HL-60/S4 (cell line): Measurements from ENCODE around the gene PARK7.

Source experiments
- in situ Hi-C: fragments of 300-500 bp; cut with MboI; formaldehyde crosslinking; loops from 2 replicates; pipeline ENCODE4 v1.14.3; 2022; ENCODE audit warnings: low sequenced_read_pairs

Gene PARK7

GRCh38 chr1:8006037-8006963 lies 44.8 kb downstream of the PARK7 start:
- in situ Hi-C loops, result no loop called here

- in situ Hi-C loops, result loop anchor here (10.0 kb wide), 2 partner anchors 335 to 345 kb away; no protein-coding TSS in a partner anchor
Measured at GRCh38 chr1:8009043-8010002, 47.8 kb downstream of the PARK7 start.

GRCh38 chr1:8010080-8010664 lies 48.7 kb downstream of the PARK7 start:
- in situ Hi-C loops, result loop anchor here (10.0 kb wide), 2 partner anchors 335 to 345 kb away; no protein-coding TSS in a partner anchor

GRCh38 chr1:8011016-8011415 lies 49.5 kb downstream of the PARK7 start:
- in situ Hi-C loops, result loop anchor here (10.0 kb wide), 2 partner anchors 334 to 346 kb away; no protein-coding TSS in a partner anchor

GRCh38 chr1:8011923-8012858 lies 50.7 kb downstream of the PARK7 start:
- in situ Hi-C loops, result loop anchor here (10.0 kb wide), 2 partner anchors 333 to 347 kb away; no protein-coding TSS in a partner anchor

GRCh38 chr1:8012955-8013354 lies 51.4 kb downstream of the PARK7 start:
- in situ Hi-C loops, result loop anchor here (10.0 kb wide), 2 partner anchors 332 to 348 kb away; no protein-coding TSS in a partner anchor

- in situ Hi-C loops, result loop anchor here (10.0 kb wide), 2 partner anchors 331 to 349 kb away; no protein-coding TSS in a partner anchor
Measured at GRCh38 chr1:8013399-8013798, 51.9 kb downstream of the PARK7 start.

- in situ Hi-C loops, result loop anchor here (10.0 kb wide), 2 partner anchors 331 to 349 kb away; no protein-coding TSS in a partner anchor
Measured at GRCh38 chr1:8013800-8014199, 52.3 kb downstream of the PARK7 start.

- in situ Hi-C loops, result loop anchor here (10.0 kb wide), 2 partner anchors 330 to 350 kb away; no protein-coding TSS in a partner anchor
Measured at GRCh38 chr1:8014381-8014988, 53.0 kb downstream of the PARK7 start.

GRCh38 chr1:8015036-8015808 lies 53.7 kb downstream of the PARK7 start:
- in situ Hi-C loops, result loop anchor here (10.0 kb wide), 2 partner anchors 330 to 350 kb away; no protein-coding TSS in a partner anchor

- in situ Hi-C loops, result loop anchor here (10.0 kb wide), 2 partner anchors 329 to 351 kb away; no protein-coding TSS in a partner anchor
Measured at GRCh38 chr1:8015809-8016165, 54.3 kb downstream of the PARK7 start.

- in situ Hi-C loops, result loop anchor here (10.0 kb wide), 2 partner anchors 328 to 352 kb away; no protein-coding TSS in a partner anchor
Measured at GRCh38 chr1:8016210-8016894, 54.8 kb downstream of the PARK7 start.

GRCh38 chr1:8016895-8017241 lies 55.4 kb downstream of the PARK7 start:
- in situ Hi-C loops, result loop anchor here (10.0 kb wide), 2 partner anchors 328 to 352 kb away; no protein-coding TSS in a partner anchor

- in situ Hi-C loops, result loop anchor here (10.0 kb wide), 2 partner anchors 327 to 353 kb away; no protein-coding TSS in a partner anchor
Measured at GRCh38 chr1:8017495-8018197, 56.1 kb downstream of the PARK7 start.

- in situ Hi-C loops, result loop anchor here (10.0 kb wide), 2 partner anchors 326 to 354 kb away; no protein-coding TSS in a partner anchor
Measured at GRCh38 chr1:8018492-8019228, 57.1 kb downstream of the PARK7 start.

GRCh38 chr1:8019229-8019620 lies 57.7 kb downstream of the PARK7 start:
- in situ Hi-C loops, result loop anchor here (10.0 kb wide), 2 partner anchors 326 to 354 kb away; no protein-coding TSS in a partner anchor
